WTC11 (cell line): ENCODE measurements around the gene SCN4A.

Source experiments
- FOXJ3 ChIP-seq: sonication (generic); formaldehyde crosslinking; IDR thresholded peaks from 2 replicates; pipeline ENCODE4 v1.9.0; 2021; ENCODE audit warnings: missing genetic modification reagents, mild to moderate bottlenecking, borderline replicate concordance
- GABPB1 ChIP-seq: sonication (generic); formaldehyde crosslinking; IDR thresholded peaks from 2 replicates; pipeline ENCODE4 v1.8.1; 2023; ENCODE audit warnings: mild to moderate bottlenecking, missing genetic modification reagents
- JUN ChIP-seq: sonication (generic); formaldehyde crosslinking; IDR thresholded peaks from 2 replicates; pipeline ENCODE4 v1.8.0; 2023; ENCODE audit warnings: mild to moderate bottlenecking, missing genetic modification reagents
- MXD4 ChIP-seq: fragments of 250-450 bp; sonication (Bioruptor Pico); IDR thresholded peaks from 2 replicates; pipeline ENCODE4 v1.8.0; 2021; ENCODE audit warnings: mild to moderate bottlenecking, moderate library complexity, borderline replicate concordance
- PRRX2 ChIP-seq: fragments of 250-450 bp; sonication (Bioruptor Pico); IDR thresholded peaks from 2 replicates; pipeline ENCODE4 v1.8.0; 2021; ENCODE audit warnings: mild to moderate bottlenecking
- ZNF138 ChIP-seq: sonication (generic); formaldehyde crosslinking; conservative IDR thresholded peaks from 2 replicates; pipeline ENCODE4 v1.8.1; 2022; ENCODE audit warnings: mild to moderate bottlenecking, moderate library complexity, missing genetic modification reagents
- TF ChIP-seq, protein P1 (sequence below): fragments of 200-600 bp; IDR thresholded peaks from 2 replicates; pipeline ENCODE4 v1.8.0; 2022; ENCODE audit warnings: antibody characterized with exemption
- TF ChIP-seq, protein P2 (sequence below): sonication (generic); formaldehyde crosslinking; IDR thresholded peaks from 2 replicates; pipeline ENCODE4 v1.8.1; 2023; ENCODE audit warnings: mild to moderate bottlenecking, missing genetic modification reagents, moderate library complexity
- TF ChIP-seq, protein P3 (sequence below): sonication (generic); formaldehyde crosslinking; IDR thresholded peaks from 2 replicates; pipeline ENCODE4 v1.8.0; 2023; ENCODE audit warnings: missing genetic modification reagents
- TF ChIP-seq, protein P4 (sequence below): sonication (generic); formaldehyde crosslinking; IDR thresholded peaks from 2 replicates; pipeline ENCODE4 v1.8.0; 2022; ENCODE audit warnings: missing genetic modification reagents

DNA sequence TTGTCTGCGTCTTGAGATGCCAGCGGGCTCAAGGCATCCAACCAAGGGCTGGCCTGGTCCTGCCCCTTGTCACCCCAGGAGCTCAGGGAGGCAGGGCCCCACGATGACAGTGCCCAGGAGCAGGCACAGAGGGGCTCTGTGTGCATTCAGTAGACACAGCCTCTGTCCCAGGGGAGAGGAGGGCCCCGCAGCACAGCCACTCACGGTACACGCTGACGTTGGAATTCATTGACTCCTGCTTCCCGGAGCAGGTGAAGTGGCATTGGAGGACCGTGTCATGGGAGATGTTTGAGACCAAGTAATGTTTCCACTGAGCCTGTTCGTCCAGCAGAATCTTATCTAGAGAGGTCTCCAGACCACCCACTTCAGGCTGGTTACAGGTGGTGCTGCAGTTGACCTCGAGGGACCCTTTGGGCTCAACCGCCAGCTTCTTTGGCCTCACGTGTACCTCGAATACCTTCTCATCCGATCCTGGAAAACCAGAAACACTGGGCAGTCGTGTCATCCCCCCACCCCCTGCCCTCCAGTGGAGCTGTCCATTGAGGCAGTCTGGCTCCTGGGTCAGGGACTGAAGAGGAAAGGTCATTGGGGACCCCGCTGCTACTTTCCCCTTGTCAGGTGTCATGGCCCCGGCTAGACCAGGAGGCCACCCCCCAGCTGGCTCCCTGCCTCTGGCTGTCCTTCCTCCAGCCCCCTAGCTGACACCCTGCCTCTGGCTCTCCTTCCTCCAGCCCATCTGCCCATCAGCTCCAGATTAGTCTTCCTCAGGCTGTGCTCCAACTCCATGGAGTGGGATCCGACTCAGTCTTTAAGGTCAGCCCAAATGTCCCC, 32.4 kb upstream of the SCN4A start:
- TF ChIP-seq JUN (CRISPR knock-in tag) (no peak), ZNF138 (CRISPR knock-in tag) (no peak), MXD4 (no peak), PRRX2 (CRISPR knock-in tag) (no peak), GABPB1 (CRISPR knock-in tag) (no peak), FOXJ3 (no peak)
- TF ChIP-seq, protein P1, sequence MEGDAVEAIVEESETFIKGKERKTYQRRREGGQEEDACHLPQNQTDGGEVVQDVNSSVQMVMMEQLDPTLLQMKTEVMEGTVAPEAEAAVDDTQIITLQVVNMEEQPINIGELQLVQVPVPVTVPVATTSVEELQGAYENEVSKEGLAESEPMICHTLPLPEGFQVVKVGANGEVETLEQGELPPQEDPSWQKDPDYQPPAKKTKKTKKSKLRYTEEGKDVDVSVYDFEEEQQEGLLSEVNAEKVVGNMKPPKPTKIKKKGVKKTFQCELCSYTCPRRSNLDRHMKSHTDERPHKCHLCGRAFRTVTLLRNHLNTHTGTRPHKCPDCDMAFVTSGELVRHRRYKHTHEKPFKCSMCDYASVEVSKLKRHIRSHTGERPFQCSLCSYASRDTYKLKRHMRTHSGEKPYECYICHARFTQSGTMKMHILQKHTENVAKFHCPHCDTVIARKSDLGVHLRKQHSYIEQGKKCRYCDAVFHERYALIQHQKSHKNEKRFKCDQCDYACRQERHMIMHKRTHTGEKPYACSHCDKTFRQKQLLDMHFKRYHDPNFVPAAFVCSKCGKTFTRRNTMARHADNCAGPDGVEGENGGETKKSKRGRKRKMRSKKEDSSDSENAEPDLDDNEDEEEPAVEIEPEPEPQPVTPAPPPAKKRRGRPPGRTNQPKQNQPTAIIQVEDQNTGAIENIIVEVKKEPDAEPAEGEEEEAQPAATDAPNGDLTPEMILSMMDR = no peak
- TF ChIP-seq, protein P2, sequence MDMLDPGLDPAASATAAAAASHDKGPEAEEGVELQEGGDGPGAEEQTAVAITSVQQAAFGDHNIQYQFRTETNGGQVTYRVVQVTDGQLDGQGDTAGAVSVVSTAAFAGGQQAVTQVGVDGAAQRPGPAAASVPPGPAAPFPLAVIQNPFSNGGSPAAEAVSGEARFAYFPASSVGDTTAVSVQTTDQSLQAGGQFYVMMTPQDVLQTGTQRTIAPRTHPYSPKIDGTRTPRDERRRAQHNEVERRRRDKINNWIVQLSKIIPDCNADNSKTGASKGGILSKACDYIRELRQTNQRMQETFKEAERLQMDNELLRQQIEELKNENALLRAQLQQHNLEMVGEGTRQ (CRISPR knock-in tag) = no peak
- TF ChIP-seq, protein P3, sequence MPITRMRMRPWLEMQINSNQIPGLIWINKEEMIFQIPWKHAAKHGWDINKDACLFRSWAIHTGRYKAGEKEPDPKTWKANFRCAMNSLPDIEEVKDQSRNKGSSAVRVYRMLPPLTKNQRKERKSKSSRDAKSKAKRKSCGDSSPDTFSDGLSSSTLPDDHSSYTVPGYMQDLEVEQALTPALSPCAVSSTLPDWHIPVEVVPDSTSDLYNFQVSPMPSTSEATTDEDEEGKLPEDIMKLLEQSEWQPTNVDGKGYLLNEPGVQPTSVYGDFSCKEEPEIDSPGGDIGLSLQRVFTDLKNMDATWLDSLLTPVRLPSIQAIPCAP (CRISPR knock-in tag) = no peak
- TF ChIP-seq, protein P4, sequence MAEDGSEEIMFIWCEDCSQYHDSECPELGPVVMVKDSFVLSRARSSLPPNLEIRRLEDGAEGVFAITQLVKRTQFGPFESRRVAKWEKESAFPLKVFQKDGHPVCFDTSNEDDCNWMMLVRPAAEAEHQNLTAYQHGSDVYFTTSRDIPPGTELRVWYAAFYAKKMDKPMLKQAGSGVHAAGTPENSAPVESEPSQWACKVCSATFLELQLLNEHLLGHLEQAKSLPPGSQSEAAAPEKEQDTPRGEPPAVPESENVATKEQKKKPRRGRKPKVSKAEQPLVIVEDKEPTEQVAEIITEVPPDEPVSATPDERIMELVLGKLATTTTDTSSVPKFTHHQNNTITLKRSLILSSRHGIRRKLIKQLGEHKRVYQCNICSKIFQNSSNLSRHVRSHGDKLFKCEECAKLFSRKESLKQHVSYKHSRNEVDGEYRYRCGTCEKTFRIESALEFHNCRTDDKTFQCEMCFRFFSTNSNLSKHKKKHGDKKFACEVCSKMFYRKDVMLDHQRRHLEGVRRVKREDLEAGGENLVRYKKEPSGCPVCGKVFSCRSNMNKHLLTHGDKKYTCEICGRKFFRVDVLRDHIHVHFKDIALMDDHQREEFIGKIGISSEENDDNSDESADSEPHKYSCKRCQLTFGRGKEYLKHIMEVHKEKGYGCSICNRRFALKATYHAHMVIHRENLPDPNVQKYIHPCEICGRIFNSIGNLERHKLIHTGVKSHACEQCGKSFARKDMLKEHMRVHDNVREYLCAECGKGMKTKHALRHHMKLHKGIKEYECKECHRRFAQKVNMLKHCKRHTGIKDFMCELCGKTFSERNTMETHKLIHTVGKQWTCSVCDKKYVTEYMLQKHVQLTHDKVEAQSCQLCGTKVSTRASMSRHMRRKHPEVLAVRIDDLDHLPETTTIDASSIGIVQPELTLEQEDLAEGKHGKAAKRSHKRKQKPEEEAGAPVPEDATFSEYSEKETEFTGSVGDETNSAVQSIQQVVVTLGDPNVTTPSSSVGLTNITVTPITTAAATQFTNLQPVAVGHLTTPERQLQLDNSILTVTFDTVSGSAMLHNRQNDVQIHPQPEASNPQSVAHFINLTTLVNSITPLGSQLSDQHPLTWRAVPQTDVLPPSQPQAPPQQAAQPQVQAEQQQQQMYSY (CRISPR knock-in tag) = peak; percentile 49; the same call in 1 of the 2 replicates
